Measurements from ENCODE around the gene TMEM30B. TPM values are rescaled to one million over a fixed set of nuclear protein-coding genes. Genes with fewer than 3 reads are reported as not detected.

Gene TMEM30B
- total and polyA plus RNA-seq, 4 donors, result 3.0 to 7.4 (median 5.6) TPM

- no peak for DNase-seq (ENCODE audit: low spot score)
- Histone ChIP-seq H3K27ac (ENCODE audit: low read depth in 1 of 2, low read length in 2 of 2) (no peak overlapping the region), H3K4me1 (ENCODE audit: control insufficient read depth in 4 of 4, insufficient read depth in 4 of 4, low read length in 3 of 4) (peaks cover 0 to 20% (median 14%) of the 10 kb centered on the region in 4 donors), H3K27me3 (ENCODE audit: control insufficient read depth in 4 of 4, insufficient read depth in 4 of 4, low read length in 3 of 4) (no peaks in the 10 kb centered on the region), H3K36me3 (ENCODE audit: control insufficient read depth in 4 of 4, insufficient read depth in 3 of 4, low read depth in 1 of 4, low read length in 3 of 4) (no peaks in the 10 kb centered on the region), H3K9ac (ENCODE audit: low read depth in 1 of 2, low read length in 2 of 2) (no peak overlapping the region), H3K9me3 (ENCODE audit: control insufficient read depth in 4 of 4, low read length in 3 of 4) (no peaks in the 10 kb centered on the region), H3K4me3 (ENCODE audit: low read depth in 1 of 3, low read length in 3 of 3) (no peak overlapping the region)
- TF ChIP-seq TAF1 (conservative IDR thresholded peaks at IDR 0.05) (no peak), NR2F2 (IDR thresholded peaks at IDR 0.05) (no peak), YY1 (IDR thresholded peaks at IDR 0.05) (no peak), JUND (IDR thresholded peaks at IDR 0.05) (no peak), EGR1 (IDR thresholded peaks at IDR 0.05; ENCODE audit: low read depth in 2 of 2) (no peak), ATF3 (IDR thresholded peaks at IDR 0.05) (no peak), RAD21 (IDR thresholded peaks at IDR 0.05) (no peak), HNF4A (conservative IDR thresholded peaks at IDR 0.05) (no peak), FOXA1 (IDR thresholded peaks at IDR 0.05) (no peak), SP1 (IDR thresholded peaks at IDR 0.05) (no peak)
- TF ChIP-seq, protein P1, sequence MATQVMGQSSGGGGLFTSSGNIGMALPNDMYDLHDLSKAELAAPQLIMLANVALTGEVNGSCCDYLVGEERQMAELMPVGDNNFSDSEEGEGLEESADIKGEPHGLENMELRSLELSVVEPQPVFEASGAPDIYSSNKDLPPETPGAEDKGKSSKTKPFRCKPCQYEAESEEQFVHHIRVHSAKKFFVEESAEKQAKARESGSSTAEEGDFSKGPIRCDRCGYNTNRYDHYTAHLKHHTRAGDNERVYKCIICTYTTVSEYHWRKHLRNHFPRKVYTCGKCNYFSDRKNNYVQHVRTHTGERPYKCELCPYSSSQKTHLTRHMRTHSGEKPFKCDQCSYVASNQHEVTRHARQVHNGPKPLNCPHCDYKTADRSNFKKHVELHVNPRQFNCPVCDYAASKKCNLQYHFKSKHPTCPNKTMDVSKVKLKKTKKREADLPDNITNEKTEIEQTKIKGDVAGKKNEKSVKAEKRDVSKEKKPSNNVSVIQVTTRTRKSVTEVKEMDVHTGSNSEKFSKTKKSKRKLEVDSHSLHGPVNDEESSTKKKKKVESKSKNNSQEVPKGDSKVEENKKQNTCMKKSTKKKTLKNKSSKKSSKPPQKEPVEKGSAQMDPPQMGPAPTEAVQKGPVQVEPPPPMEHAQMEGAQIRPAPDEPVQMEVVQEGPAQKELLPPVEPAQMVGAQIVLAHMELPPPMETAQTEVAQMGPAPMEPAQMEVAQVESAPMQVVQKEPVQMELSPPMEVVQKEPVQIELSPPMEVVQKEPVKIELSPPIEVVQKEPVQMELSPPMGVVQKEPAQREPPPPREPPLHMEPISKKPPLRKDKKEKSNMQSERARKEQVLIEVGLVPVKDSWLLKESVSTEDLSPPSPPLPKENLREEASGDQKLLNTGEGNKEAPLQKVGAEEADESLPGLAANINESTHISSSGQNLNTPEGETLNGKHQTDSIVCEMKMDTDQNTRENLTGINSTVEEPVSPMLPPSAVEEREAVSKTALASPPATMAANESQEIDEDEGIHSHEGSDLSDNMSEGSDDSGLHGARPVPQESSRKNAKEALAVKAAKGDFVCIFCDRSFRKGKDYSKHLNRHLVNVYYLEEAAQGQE (IDR thresholded peaks at IDR 0.05), result no peak
- TF ChIP-seq, protein P2, sequence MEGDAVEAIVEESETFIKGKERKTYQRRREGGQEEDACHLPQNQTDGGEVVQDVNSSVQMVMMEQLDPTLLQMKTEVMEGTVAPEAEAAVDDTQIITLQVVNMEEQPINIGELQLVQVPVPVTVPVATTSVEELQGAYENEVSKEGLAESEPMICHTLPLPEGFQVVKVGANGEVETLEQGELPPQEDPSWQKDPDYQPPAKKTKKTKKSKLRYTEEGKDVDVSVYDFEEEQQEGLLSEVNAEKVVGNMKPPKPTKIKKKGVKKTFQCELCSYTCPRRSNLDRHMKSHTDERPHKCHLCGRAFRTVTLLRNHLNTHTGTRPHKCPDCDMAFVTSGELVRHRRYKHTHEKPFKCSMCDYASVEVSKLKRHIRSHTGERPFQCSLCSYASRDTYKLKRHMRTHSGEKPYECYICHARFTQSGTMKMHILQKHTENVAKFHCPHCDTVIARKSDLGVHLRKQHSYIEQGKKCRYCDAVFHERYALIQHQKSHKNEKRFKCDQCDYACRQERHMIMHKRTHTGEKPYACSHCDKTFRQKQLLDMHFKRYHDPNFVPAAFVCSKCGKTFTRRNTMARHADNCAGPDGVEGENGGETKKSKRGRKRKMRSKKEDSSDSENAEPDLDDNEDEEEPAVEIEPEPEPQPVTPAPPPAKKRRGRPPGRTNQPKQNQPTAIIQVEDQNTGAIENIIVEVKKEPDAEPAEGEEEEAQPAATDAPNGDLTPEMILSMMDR (IDR thresholded peaks at IDR 0.05; ENCODE audit: low read depth, low read length, missing input control), result no peak
- WGBS, result 51% methylated on average over 4 of the region's 4 CpGs
Observed at GRCh38 chr14:61285364-61285763, 4.2 kb upstream of the TMEM30B start.

DNA sequence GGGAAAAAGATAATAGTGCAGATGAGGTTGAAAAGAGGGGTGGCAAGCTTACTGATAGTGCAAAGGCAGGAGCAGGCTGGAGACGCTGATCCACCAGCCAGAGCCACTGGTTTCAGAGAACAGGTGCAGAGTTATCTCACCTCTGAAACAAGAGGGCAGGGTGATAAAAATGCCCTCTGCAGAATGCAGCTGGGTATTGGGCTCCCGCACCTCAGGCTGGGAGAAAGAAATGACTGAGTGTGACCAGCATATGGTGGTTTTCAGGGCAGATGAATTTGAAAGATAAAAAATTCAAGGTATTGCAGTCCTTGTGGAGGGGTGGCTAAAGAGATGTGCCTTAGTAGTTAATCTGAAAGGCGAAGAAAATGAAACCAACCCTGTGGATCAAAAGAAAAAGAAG lies 2.9 kb upstream of the TMEM30B start:
- DNase-seq (ENCODE audit: low spot score), result no peak
- H3K36me3 ChIP-seq (ENCODE audit: control insufficient read depth in 4 of 4, insufficient read depth in 3 of 4, low read depth in 1 of 4, low read length in 3 of 4), result no peaks in the 10 kb centered on the region
- H3K27me3 ChIP-seq (ENCODE audit: control insufficient read depth in 4 of 4, insufficient read depth in 4 of 4, low read length in 3 of 4), result no peaks in the 10 kb centered on the region
- H3K9me3 ChIP-seq (ENCODE audit: control insufficient read depth in 4 of 4, low read length in 3 of 4), result no peaks in the 10 kb centered on the region
- no peak overlapping the region for H3K9ac ChIP-seq (ENCODE audit: low read depth in 1 of 2, low read length in 2 of 2)
- H3K4me3 ChIP-seq (ENCODE audit: low read depth in 1 of 3, low read length in 3 of 3), result no peak overlapping the region
- no peak for TF ChIP-seq JUND (IDR thresholded peaks at IDR 0.05)
- no peak for TF ChIP-seq YY1 (IDR thresholded peaks at IDR 0.05)
- TF ChIP-seq, protein P1 (IDR thresholded peaks at IDR 0.05), result no peak
- no peak for TF ChIP-seq FOXA2 (IDR thresholded peaks at IDR 0.05)
- TF ChIP-seq RAD21 (IDR thresholded peaks at IDR 0.05), result no peak
- no peak for TF ChIP-seq MAX (IDR thresholded peaks at IDR 0.05)
- no peak for TF ChIP-seq GABPA (IDR thresholded peaks at IDR 0.05 in 1 of 2, conservative IDR thresholded peaks at IDR 0.05 in 1 of 2)
- no peak for TF ChIP-seq ZBTB33 (IDR thresholded peaks at IDR 0.05)
- no peak for TF ChIP-seq RXRA (IDR thresholded peaks at IDR 0.05)
- TF ChIP-seq NR2F2 (IDR thresholded peaks at IDR 0.05), result no peak
- no peak for TF ChIP-seq EGR1 (IDR thresholded peaks at IDR 0.05; ENCODE audit: low read depth in 2 of 2)
- TF ChIP-seq, protein P2 (IDR thresholded peaks at IDR 0.05; ENCODE audit: low read depth, low read length, missing input control), result no peak
- TF ChIP-seq ATF3 (IDR thresholded peaks at IDR 0.05), result no peak
- 77% methylated on average over 3 of the region's 3 CpGs for WGBS
- no peak overlapping the region for H3K27ac ChIP-seq (ENCODE audit: low read depth in 1 of 2, low read length in 2 of 2)
- peaks cover 0 to 33% (median 25%) of the 10 kb centered on the region in 4 donors for H3K4me1 ChIP-seq (ENCODE audit: control insufficient read depth in 4 of 4, insufficient read depth in 4 of 4, low read length in 3 of 4)
